ENCODE measurements around the gene ADCK2.
"Not testable (repeated sequence)": the region's sequence is repeated elsewhere in the genome, so short reads cannot be mapped to it uniquely, and the experiment has no call there.

ADCK2 gene

GRCh38 chr7:140697447-140698143 lies 24.9 kb downstream of the ADCK2 start:
- DNase-seq, result no peak

GRCh38 chr7:140698477-140698876 lies 25.7 kb downstream of the ADCK2 start:
- DNase-seq, result no peak

GRCh38 chr7:140702774-140703173 lies 30.0 kb downstream of the ADCK2 start:
- no peak for DNase-seq

GRCh38 chr7:140704205-140704604 lies 31.5 kb downstream of the ADCK2 start:
- DNase-seq, result no peak

GRCh38 chr7:140707132-140707531 lies 34.4 kb downstream of the ADCK2 start:
- DNase-seq, result no peak

GRCh38 chr7:140708764-140709163 lies 36.0 kb downstream of the ADCK2 start:
- not testable (repeated sequence) for DNase-seq

- DNase-seq, result not testable (repeated sequence)
Measured at GRCh38 chr7:140712392-140712791, 39.6 kb downstream of the ADCK2 start.

GRCh38 chr7:140714331-140715040 lies 41.7 kb downstream of the ADCK2 start:
- no peak for DNase-seq

GRCh38 chr7:140719721-140720120 lies 47.0 kb downstream of the ADCK2 start:
- no peak for DNase-seq

- DNase-seq, result no peak
Measured at GRCh38 chr7:140722254-140722653, 49.5 kb downstream of the ADCK2 start.

- DNase-seq, result no peak
Measured at GRCh38 chr7:140723006-140723405, 50.3 kb downstream of the ADCK2 start.

GRCh38 chr7:140723574-140723973 lies 50.8 kb downstream of the ADCK2 start:
- no peak for DNase-seq

- no peak for DNase-seq
Measured at GRCh38 chr7:140724706-140725105, 52.0 kb downstream of the ADCK2 start.

- DNase-seq, result no peak
Measured at GRCh38 chr7:140726281-140726680, 53.5 kb downstream of the ADCK2 start.

- no peak for DNase-seq
Measured at GRCh38 chr7:140732416-140732815, 59.7 kb downstream of the ADCK2 start.

GRCh38 chr7:140734096-140734495 lies 61.4 kb downstream of the ADCK2 start:
- DNase-seq, result no peak

- no peak for DNase-seq
Measured at GRCh38 chr7:140734729-140735128, 62.0 kb downstream of the ADCK2 start.

- DNase-seq, result no peak
Measured at GRCh38 chr7:140738280-140738679, 65.5 kb downstream of the ADCK2 start.

- DNase-seq, result not testable (repeated sequence)
Measured at GRCh38 chr7:140743255-140743654, 70.5 kb downstream of the ADCK2 start.

GRCh38 chr7:140744005-140744404 lies 71.3 kb downstream of the ADCK2 start:
- no peak for DNase-seq

Measured in activated T-cell treated with anti-CD3 and anti-CD28 coated beads for 4 hours (primary cell).